Mammary epithelial cell (primary cell): ENCODE data around the gene MYO7B.

Source experiments
- EZH2 ChIP-seq: IDR thresholded peaks from 2 replicates; pipeline ENCODE4 v1.6.1; 2012; ENCODE audit warnings: low read length, inconsistent platforms, borderline replicate concordance
- TF ChIP-seq, protein P1 (sequence below), 2 donors: IDR thresholded peaks in 1 of 2; conservative IDR thresholded peaks in 1 of 2; 2 replicates each; pipeline ENCODE4 v1.5.1; 2011 to 2012; ENCODE audit warnings: inconsistent platforms in 2 of 2, low read length in 2 of 2, mild to moderate bottlenecking in 2 of 2, control low read depth in 1 of 2, low read depth in 1 of 2; ENCODE audit not compliant: insufficient read depth in 1 of 2; ENCODE audit errors: extremely low read depth in 1 of 2

DNA sequence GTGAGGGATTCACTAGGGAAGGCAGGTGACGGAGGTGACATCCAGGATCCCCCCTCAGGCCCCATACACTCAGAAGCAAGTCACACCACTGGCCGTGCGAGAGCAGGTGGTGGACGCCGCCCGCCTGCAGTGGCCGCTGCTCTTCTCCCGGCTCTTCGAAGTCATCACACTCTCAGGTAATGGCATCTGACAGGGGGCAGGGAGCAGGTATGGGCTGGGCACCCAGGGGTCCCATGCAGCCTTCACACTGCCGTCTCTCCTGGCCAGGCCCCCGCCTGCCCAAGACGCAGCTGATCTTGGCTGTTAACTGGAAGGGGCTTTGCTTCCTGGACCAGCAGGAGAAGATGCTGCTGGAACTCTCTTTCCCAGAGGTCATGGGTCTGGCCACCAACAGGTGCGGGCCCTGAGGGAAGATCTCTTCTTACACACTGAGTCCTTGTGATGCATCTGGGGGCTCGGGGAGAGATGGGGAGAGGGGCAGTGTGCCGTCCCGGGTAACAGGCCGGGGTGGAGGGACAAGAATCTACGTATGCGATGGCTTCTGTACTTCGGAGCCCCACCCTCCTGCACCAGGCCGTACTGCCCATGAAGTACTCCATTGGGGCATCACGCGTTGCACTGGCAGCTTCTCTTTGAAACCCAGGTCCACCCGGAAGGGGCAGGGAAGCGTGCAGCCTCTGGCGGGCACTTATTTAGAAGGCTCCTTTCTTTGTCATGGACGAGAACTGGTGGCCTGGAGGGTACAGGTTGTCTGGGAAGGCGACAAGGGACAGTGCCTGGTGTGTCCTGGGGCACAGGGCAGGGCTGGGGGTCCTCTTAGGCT, 91.6 kb downstream of the MYO7B start:
- TF ChIP-seq, protein P1, sequence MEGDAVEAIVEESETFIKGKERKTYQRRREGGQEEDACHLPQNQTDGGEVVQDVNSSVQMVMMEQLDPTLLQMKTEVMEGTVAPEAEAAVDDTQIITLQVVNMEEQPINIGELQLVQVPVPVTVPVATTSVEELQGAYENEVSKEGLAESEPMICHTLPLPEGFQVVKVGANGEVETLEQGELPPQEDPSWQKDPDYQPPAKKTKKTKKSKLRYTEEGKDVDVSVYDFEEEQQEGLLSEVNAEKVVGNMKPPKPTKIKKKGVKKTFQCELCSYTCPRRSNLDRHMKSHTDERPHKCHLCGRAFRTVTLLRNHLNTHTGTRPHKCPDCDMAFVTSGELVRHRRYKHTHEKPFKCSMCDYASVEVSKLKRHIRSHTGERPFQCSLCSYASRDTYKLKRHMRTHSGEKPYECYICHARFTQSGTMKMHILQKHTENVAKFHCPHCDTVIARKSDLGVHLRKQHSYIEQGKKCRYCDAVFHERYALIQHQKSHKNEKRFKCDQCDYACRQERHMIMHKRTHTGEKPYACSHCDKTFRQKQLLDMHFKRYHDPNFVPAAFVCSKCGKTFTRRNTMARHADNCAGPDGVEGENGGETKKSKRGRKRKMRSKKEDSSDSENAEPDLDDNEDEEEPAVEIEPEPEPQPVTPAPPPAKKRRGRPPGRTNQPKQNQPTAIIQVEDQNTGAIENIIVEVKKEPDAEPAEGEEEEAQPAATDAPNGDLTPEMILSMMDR (conservative IDR thresholded peaks at IDR 0.05 in 1 of 2, IDR thresholded peaks at IDR 0.05 in 1 of 2; ENCODE audit: extremely low read depth in 1 of 2, insufficient read depth in 1 of 2, low read depth in 1 of 2, low read length in 2 of 2): no peak
- no peak for TF ChIP-seq EZH2
